HG03175 (cell line): Measurements from ENCODE around the gene PRKRA.
"Not testable (repeated sequence)": the region's sequence is repeated elsewhere in the genome, so short reads cannot be mapped to it uniquely, and the experiment has no call there.

Experiments
- ATAC-seq: cut with Tn5 transposase; IDR thresholded peaks from one replicate; pipeline ENCODE4 v1.9.1; 2021; ENCODE audit warnings: mild to moderate bottlenecking, moderate library complexity; ENCODE audit not compliant: unreplicated experiment

The PRKRA gene

GRCh38 chr2:178414266-178415247 is 36.4 kb downstream of the PRKRA start:
- peak; percentile 76 for ATAC-seq

GRCh38 chr2:178413472-178414265 is 37.3 kb downstream of the PRKRA start:
- ATAC-seq: peak; percentile 74

- not testable (repeated sequence) for ATAC-seq
Observed at GRCh38 chr2:178412453-178412852, 38.5 kb downstream of the PRKRA start.

DNA sequence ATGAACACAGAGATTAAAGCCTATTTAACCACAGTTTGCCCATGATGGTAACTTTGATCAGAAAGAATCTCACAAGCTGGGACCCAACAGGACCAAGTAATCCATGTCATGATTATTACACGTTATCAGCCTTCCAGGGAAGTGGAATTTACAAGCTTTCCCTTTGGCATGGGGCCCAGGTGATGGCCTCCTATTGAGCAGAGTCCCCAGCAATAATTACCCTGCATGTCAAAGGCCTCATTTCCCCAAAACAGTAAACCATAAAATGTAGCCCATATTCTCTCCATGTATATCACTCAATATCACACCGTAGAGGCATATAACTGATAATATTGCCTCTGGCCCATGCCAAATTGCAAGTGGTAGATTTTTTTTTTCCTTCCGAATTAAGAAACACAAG is 38.9 kb downstream of the PRKRA start:
- ATAC-seq: no peak

DNA sequence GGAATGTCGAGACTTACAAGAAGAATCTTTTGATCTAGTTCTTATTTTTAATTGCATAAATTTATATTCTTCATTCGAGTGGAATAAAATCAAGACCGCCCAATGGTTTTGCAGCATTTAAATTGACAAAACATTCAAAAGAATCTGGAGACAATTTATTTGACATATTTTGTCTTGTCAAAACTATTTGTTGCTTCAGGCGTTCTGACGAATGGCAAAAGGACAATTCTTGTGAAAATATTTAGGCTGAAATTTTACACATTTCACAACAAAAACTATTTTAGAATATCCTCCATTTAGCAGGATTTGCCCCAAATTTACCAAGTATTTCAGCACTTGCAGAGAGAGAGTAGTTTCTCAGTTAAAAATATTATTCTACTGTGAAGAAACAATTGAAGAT is 41.7 kb downstream of the PRKRA start:
- no peak for ATAC-seq

DNA sequence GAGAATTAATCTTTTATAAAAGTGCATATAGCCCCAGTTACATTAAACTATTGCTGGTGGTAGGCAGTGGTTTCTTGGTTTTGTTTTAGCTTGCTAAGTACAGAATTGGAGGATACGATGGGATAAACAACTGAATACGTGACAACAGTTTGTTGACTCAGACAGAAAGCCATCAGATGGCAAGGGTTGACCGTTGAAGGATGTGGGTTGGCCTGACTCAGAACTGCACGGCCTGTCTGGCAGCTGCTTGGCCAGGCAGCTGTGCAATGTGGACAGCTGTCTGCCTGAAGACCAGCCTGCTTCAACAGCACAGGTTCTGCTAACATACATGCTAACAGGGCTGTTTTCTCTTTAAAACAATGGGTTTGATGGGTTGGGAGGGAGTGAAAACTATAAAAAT is 46.6 kb downstream of the PRKRA start:
- ATAC-seq: peak; percentile 99

DNA sequence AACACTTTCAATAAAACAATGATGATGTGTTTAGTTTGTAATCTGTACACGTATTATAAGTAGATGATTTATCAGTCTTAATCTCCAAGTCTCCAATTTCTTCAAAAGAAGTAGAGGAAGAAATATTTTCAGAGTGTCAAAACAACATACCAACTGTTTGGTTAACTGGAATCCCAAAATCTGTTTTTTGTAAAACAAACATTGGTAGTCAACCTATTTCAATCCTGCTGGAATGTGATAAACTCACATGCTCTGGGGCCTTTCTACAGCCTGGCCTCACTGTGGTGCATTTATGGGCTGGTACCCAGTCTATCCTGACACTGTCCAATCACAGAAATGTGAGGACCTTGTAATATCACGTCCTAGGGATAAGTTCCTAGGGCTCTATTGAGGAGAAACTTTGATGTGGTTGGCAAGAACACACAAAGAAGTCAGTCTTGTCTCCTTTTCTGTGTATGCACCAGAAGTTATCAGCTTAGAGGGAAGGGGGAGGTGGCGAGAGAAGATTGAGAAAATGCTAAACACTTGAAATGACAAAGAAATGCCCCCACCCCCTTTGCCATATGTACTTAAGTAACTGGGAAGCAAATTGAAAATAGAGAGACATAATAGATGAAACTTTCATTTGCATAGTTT is 47.2 kb downstream of the PRKRA start:
- ATAC-seq: peak; percentile 36

- ATAC-seq: no peak
Observed at GRCh38 chr2:178401994-178402437, 49.0 kb downstream of the PRKRA start.

DNA sequence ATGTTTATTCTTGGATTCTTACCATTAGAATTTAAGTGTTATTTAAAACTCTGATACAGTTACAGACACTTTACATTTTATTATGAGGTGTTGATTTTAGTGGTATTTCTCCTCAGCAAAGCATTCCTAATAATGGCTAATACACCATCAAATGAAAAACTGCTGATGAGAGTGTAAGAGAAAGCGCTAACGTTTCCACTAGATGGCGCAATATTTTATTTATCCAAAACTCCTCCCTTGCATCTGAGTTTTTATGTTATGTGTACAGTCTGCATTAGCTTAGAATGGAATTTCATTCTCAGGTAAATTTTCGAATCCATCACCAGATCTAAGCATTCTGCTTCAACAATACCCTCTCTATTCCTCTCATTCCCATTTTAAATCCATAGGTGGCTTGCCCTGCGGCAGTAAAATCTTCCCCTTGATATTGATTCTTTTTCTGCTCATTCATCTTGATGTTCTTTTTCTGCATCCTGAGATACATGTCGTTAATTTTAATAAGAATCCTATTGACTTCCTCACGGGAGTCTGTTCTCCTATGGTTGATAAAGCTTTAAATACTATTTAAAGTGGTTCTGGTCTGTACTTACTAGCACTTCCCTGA is 53.9 kb downstream of the PRKRA start:
- ATAC-seq: peak; percentile 87

- no peak for ATAC-seq
Observed at GRCh38 chr2:178395941-178396570, 54.9 kb downstream of the PRKRA start.

- ATAC-seq: no peak
Observed at GRCh38 chr2:178395295-178395694, 55.7 kb downstream of the PRKRA start.

- no peak for ATAC-seq
Observed at GRCh38 chr2:178394859-178395258, 56.1 kb downstream of the PRKRA start.

- no peak for ATAC-seq
Observed at GRCh38 chr2:178392215-178392614, 58.8 kb downstream of the PRKRA start.

DNA sequence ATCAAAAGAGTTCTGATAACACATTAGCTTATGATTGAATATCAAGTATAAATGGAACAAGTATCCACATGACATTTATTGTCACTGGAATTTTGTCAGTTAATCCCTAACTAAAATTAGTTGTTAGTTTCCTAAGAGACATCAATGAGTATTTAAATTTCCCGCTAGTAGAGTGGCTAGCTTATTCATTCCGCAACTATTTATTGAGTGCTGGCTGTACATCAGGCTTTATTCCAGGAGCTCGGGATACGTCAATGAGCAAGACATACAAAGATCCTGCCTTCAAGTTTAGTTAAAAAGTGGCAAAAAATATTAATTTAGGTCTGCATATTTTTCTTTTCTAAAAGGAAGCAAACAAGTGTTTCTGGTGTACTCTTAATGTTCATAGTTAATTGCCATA is 59.3 kb downstream of the PRKRA start:
- no peak for ATAC-seq

DNA sequence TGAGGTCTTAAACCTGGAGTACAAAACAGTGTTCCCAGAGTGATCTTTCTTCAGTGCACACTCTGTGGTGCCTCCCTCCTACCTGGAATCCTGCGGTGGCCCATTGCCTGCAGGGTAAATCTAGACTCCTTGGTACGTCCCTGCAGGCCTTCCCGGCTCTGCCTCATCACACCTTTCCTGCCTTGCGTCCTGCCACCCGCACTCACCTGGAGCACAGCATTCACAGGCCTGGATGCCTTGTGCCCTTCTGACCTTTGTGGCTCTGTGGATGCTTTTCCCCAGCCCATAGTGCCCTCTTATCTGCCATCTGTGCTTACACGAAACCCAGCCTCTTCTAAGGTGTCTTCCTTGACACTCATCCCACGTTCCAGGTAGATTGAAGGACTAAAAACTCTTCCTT is 62.7 kb downstream of the PRKRA start:
- ATAC-seq: no peak

- ATAC-seq: no peak
Observed at GRCh38 chr2:178386986-178387597, 63.9 kb downstream of the PRKRA start.

GRCh38 chr2:178385595-178386148 is 65.3 kb downstream of the PRKRA start:
- no peak for ATAC-seq

DNA sequence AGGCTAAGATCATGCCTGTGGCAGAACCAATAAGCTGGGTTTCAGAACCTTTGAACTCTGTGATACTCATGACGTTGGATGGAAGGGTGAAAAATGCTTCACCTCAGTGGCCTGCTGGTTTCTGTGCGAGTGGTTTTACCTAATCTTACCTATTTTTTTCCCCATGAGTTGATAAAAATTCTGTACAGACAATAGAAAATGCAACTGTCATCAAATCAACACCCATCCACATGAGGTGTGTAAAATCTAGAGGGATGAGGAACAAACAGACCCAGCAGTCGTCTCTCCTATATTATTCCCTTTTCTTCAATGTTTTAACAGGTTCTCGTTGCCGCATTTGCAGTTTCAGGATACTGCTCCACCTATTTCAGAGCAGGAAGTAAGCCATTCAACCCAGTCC is 67.3 kb downstream of the PRKRA start:
- no peak for ATAC-seq
